Mucosa of rectum (tissue), 2 donors: ENCODE results near the gene NOX4.

ENCODE experiments used
- H3K27ac ChIP-seq, 2 donors: one replicate each; pipeline ENCODE4 v1.7.0; 2013; ENCODE audit warnings: inconsistent platforms in 2 of 2, low read depth in 2 of 2, low read length in 2 of 2
- H3K27me3 ChIP-seq, 2 donors: one replicate each; pipeline ENCODE4 v1.7.0; 2013; ENCODE audit warnings: low read length in 2 of 2; ENCODE audit not compliant: control insufficient read depth in 2 of 2, insufficient read depth in 2 of 2
- H3K36me3 ChIP-seq, 2 donors: one replicate each; pipeline ENCODE4 v1.7.0; 2013; ENCODE audit warnings: low read length in 2 of 2; ENCODE audit not compliant: control insufficient read depth in 2 of 2, insufficient read depth in 2 of 2
- H3K4me1 ChIP-seq, 2 donors: one replicate each; pipeline ENCODE4 v1.7.0; 2013; ENCODE audit warnings: low read length in 2 of 2, mild to moderate bottlenecking in 1 of 2; ENCODE audit not compliant: control insufficient read depth in 2 of 2, insufficient read depth in 2 of 2
- H3K4me3 ChIP-seq, 2 donors: one replicate each; pipeline ENCODE4 v1.7.0; 2013; ENCODE audit warnings: low read length in 2 of 2
- H3K9ac ChIP-seq, 2 donors: one replicate each; pipeline ENCODE4 v1.7.0; 2013; ENCODE audit warnings: low read length in 2 of 2, low read depth in 1 of 2, mild to moderate bottlenecking in 1 of 2
- H3K9me3 ChIP-seq, 2 donors: one replicate each; pipeline ENCODE4 v1.7.0; 2013; ENCODE audit warnings: low read length in 2 of 2; ENCODE audit not compliant: control insufficient read depth in 2 of 2
- donor health status: healthy.
- donor health status: Normal muscosa, but diverticular disease.

Gene NOX4

GRCh38 chr11:89490981-89491690 lies at the start of gene NOX4:
Gene NOX4 (minus strand): TSS chr11:89491375. CDS start chr11:89491246, 129 bp downstream.
- no peaks in the 10 kb centered on the region for H3K9me3 ChIP-seq
- no peaks in the 10 kb centered on the region for H3K36me3 ChIP-seq
- no peaks in the 10 kb centered on the region for H3K4me1 ChIP-seq
- H3K4me3 ChIP-seq = peak within 1 kb of the TSS; percentile 20 to 52
- H3K27ac ChIP-seq = no peak within 1 kb of the TSS
- no peak within 1 kb of the TSS for H3K9ac ChIP-seq
- H3K27me3 ChIP-seq = peaks cover 2 to 14% of the 10 kb centered on the region in 2 donors

GRCh38 chr11:89540826-89541225 lies 49.7 kb upstream of the NOX4 start:
- Histone ChIP-seq H3K27me3 (no peaks in the 10 kb centered on the region), H3K4me3 (no peak overlapping the region), H3K4me1 (no peaks in the 10 kb centered on the region), H3K36me3 (no peaks in the 10 kb centered on the region), H3K9me3 (no peaks in the 10 kb centered on the region), H3K27ac (no peak overlapping the region), H3K9ac (no peak overlapping the region)

- Histone ChIP-seq H3K27me3 (no peaks in the 10 kb centered on the region), H3K27ac (no peak overlapping the region)
These were observed 46.8 kb upstream of the NOX4 start for GRCh38 chr11:89537936-89538335.

GRCh38 chr11:89536926-89537325 lies 45.8 kb upstream of the NOX4 start:
- Histone ChIP-seq H3K27me3 (no peaks in the 10 kb centered on the region), H3K27ac (no peak overlapping the region), H3K4me3 (no peak overlapping the region), H3K36me3 (no peaks in the 10 kb centered on the region), H3K4me1 (no peaks in the 10 kb centered on the region), H3K9me3 (no peaks in the 10 kb centered on the region), H3K9ac (no peak overlapping the region)

More at GRCh38 chr11:89537936-89538335, 46.8 kb upstream of the NOX4 start:
- Histone ChIP-seq H3K4me3 (no peak overlapping the region), H3K4me1 (no peaks in the 10 kb centered on the region), H3K9me3 (no peaks in the 10 kb centered on the region), H3K9ac (no peak overlapping the region), H3K36me3 (no peaks in the 10 kb centered on the region)

GRCh38 chr11:89535221-89535620 lies 44.0 kb upstream of the NOX4 start:
- H3K27me3 ChIP-seq = no peaks in the 10 kb centered on the region
- H3K9ac ChIP-seq = no peak overlapping the region
- no peak overlapping the region for H3K27ac ChIP-seq
- H3K4me3 ChIP-seq = no peak overlapping the region
- no peaks in the 10 kb centered on the region for H3K9me3 ChIP-seq
- H3K4me1 ChIP-seq = no peaks in the 10 kb centered on the region
- no peaks in the 10 kb centered on the region for H3K36me3 ChIP-seq

GRCh38 chr11:89529626-89530380 lies 38.6 kb upstream of the NOX4 start:
- Histone ChIP-seq H3K4me1 (no peaks in the 10 kb centered on the region), H3K9ac (no peak overlapping the region), H3K36me3 (no peaks in the 10 kb centered on the region), H3K4me3 (no peak overlapping the region), H3K27ac (no peak overlapping the region), H3K27me3 (no peaks in the 10 kb centered on the region), H3K9me3 (no peaks in the 10 kb centered on the region)

- Histone ChIP-seq H3K27ac (no peak overlapping the region), H3K9me3 (no peaks in the 10 kb centered on the region), H3K4me3 (no peak overlapping the region), H3K4me1 (no peaks in the 10 kb centered on the region), H3K36me3 (no peaks in the 10 kb centered on the region), H3K9ac (no peak overlapping the region), H3K27me3 (no peaks in the 10 kb centered on the region)
These were observed 30.6 kb upstream of the NOX4 start for GRCh38 chr11:89521792-89522191.

- Histone ChIP-seq H3K9me3 (no peaks in the 10 kb centered on the region), H3K27me3 (no peaks in the 10 kb centered on the region), H3K4me3 (no peak overlapping the region), H3K9ac (no peak overlapping the region), H3K27ac (no peak overlapping the region), H3K4me1 (no peaks in the 10 kb centered on the region), H3K36me3 (no peaks in the 10 kb centered on the region)
These were observed 30.1 kb upstream of the NOX4 start for GRCh38 chr11:89521294-89521693.

GRCh38 chr11:89516496-89516895 lies 25.3 kb upstream of the NOX4 start:
- Histone ChIP-seq H3K36me3 (no peaks in the 10 kb centered on the region), H3K27me3 (no peaks in the 10 kb centered on the region), H3K9me3 (no peaks in the 10 kb centered on the region), H3K27ac (no peak overlapping the region), H3K9ac (no peak overlapping the region), H3K4me1 (no peaks in the 10 kb centered on the region), H3K4me3 (no peak overlapping the region)

- H3K9ac ChIP-seq = no peak overlapping the region
- no peak overlapping the region for H3K4me3 ChIP-seq
- H3K9me3 ChIP-seq = no peaks in the 10 kb centered on the region
- H3K27me3 ChIP-seq = no peaks in the 10 kb centered on the region
- no peaks in the 10 kb centered on the region for H3K4me1 ChIP-seq
- H3K27ac ChIP-seq = no peak overlapping the region
- H3K36me3 ChIP-seq = no peaks in the 10 kb centered on the region
These were observed 17.4 kb upstream of the NOX4 start for GRCh38 chr11:89508544-89508943.
